H9 (cell line): ENCODE measurements around the gene DDX4. TPM values are rescaled to one million over a fixed set of nuclear protein-coding genes. Genes with fewer than 3 reads are reported as not detected.

Source experiments
- DNase-seq: peaks from one replicate; pipeline ENCODE4 v3.0.0-alpha.2; 2017
- H2AFZ ChIP-seq: one replicate; pipeline ENCODE4 v1.6.1; 2013; ENCODE audit warnings: mild to moderate bottlenecking, low read length, control low read depth, moderate library complexity
- H2AK5ac ChIP-seq: 2 replicates; pipeline ENCODE4 v1.6.1; 2013; ENCODE audit warnings: low read length, control low read depth, mixed read lengths; ENCODE audit not compliant: insufficient read length
- H2BK120ac ChIP-seq: one replicate; pipeline ENCODE4 v1.6.1; 2013; ENCODE audit warnings: low read depth, mild to moderate bottlenecking, low read length, control low read depth, inconsistent platforms; ENCODE audit not compliant: poor library complexity, severe bottlenecking
- H2BK12ac ChIP-seq: 2 replicates; pipeline ENCODE4 v1.6.1; 2013; ENCODE audit warnings: low read length, control low read depth, mixed read lengths, low read depth; ENCODE audit not compliant: insufficient read length
- H2BK15ac ChIP-seq: 2 replicates; pipeline ENCODE4 v1.6.1; 2013; ENCODE audit warnings: low read depth, low read length, control low read depth
- H2BK20ac ChIP-seq: one replicate; pipeline ENCODE4 v1.6.1; 2013; ENCODE audit warnings: low read depth, mild to moderate bottlenecking, low read length, control low read depth, inconsistent platforms; ENCODE audit not compliant: poor library complexity, severe bottlenecking
- H2BK5ac ChIP-seq: 2 replicates; pipeline ENCODE4 v1.6.1; 2013; ENCODE audit warnings: low read length, control low read depth, mixed read lengths; ENCODE audit not compliant: insufficient read length
- H3K14ac ChIP-seq: 2 replicates; pipeline ENCODE4 v1.6.1; 2013; ENCODE audit warnings: low read length, control low read depth; ENCODE audit not compliant: insufficient read depth
- H3K18ac ChIP-seq: 2 replicates; pipeline ENCODE4 v1.6.1; 2013; ENCODE audit warnings: low read depth, mild to moderate bottlenecking, mixed read lengths, low read length, control low read depth; ENCODE audit not compliant: insufficient read length
- H3K23ac ChIP-seq: 2 replicates; pipeline ENCODE4 v1.6.1; 2013; ENCODE audit warnings: low read length, control low read depth, mixed read lengths, low read depth; ENCODE audit not compliant: insufficient read length
- H3K23me2 ChIP-seq: 2 replicates; pipeline ENCODE4 v1.6.1; 2013; ENCODE audit warnings: low read depth, mild to moderate bottlenecking, mixed read lengths, low read length, control low read depth; ENCODE audit not compliant: insufficient read length, poor library complexity, severe bottlenecking
- H3K27ac ChIP-seq: 2 replicates; pipeline ENCODE4 v1.5.1; 2013; ENCODE audit warnings: low read length, control low read depth, mixed read lengths, low read depth; ENCODE audit not compliant: insufficient read length
- H3K27me3 ChIP-seq: 2 replicates; pipeline ENCODE4 v1.6.1; 2013; ENCODE audit warnings: low read length, control low read depth, inconsistent platforms; ENCODE audit not compliant: insufficient read depth
- H3K4ac ChIP-seq: 2 replicates; pipeline ENCODE4 v1.6.1; 2013; ENCODE audit warnings: low read depth, mild to moderate bottlenecking, control low read depth, inconsistent platforms, low read length, moderate library complexity
- H3K4me1 ChIP-seq: 2 replicates; pipeline ENCODE4 v1.6.1; 2013; ENCODE audit warnings: low read length, control low read depth, inconsistent platforms; ENCODE audit not compliant: insufficient read depth
- H3K4me2 ChIP-seq: 2 replicates; pipeline ENCODE4 v1.6.1; 2013; ENCODE audit warnings: low read length, control low read depth, mixed read lengths; ENCODE audit not compliant: insufficient read length, insufficient read depth
- H3K56ac ChIP-seq: 2 replicates; pipeline ENCODE4 v1.6.1; 2013; ENCODE audit warnings: low read depth, mild to moderate bottlenecking, mixed read lengths, low read length, control low read depth; ENCODE audit not compliant: insufficient read length
- H3K79me1 ChIP-seq: 2 replicates; pipeline ENCODE4 v1.6.1; 2013; ENCODE audit warnings: low read depth, mild to moderate bottlenecking, moderate library complexity, low read length, control low read depth, inconsistent platforms; ENCODE audit not compliant: insufficient read depth, poor library complexity, severe bottlenecking
- H3K79me2 ChIP-seq: 2 replicates; pipeline ENCODE4 v1.6.1; 2013; ENCODE audit warnings: low read length, control low read depth, inconsistent platforms; ENCODE audit not compliant: insufficient read depth
- H3K9ac ChIP-seq: 2 replicates; pipeline ENCODE4 v1.6.1; 2013; ENCODE audit warnings: low read length, control low read depth, mixed read lengths; ENCODE audit not compliant: insufficient read length; ENCODE audit errors: extremely low read depth
- H3K9me3 ChIP-seq: one replicate; pipeline ENCODE4 v1.6.1; 2013; ENCODE audit warnings: low read depth, low read length, inconsistent platforms; ENCODE audit not compliant: control insufficient read depth
- H3T11ph ChIP-seq: one replicate; pipeline ENCODE4 v1.6.1; 2013; ENCODE audit warnings: mild to moderate bottlenecking, low read length, control low read depth, inconsistent platforms
- H4K20me1 ChIP-seq: one replicate; pipeline ENCODE4 v1.6.1; 2013; ENCODE audit not compliant: control insufficient read depth, insufficient read length, insufficient read depth
- H4K5ac ChIP-seq: 2 replicates; pipeline ENCODE4 v1.6.1; 2013; ENCODE audit warnings: low read depth, mild to moderate bottlenecking, mixed read lengths, low read length, control low read depth; ENCODE audit not compliant: insufficient read length
- H4K8ac ChIP-seq: replicated peaks from 2 replicates; pipeline ENCODE4 v1.6.1; 2013; ENCODE audit warnings: low read length, control low read depth, mixed read lengths, low read depth; ENCODE audit not compliant: insufficient read length
- H4K91ac ChIP-seq: 2 replicates; pipeline ENCODE4 v1.6.1; 2013; ENCODE audit warnings: low read depth, mild to moderate bottlenecking, moderate library complexity, mixed read lengths, low read length, control low read depth; ENCODE audit not compliant: insufficient read length
- H3K27ac Mint-ChIP-seq, 3 experiments: 2 replicates in 2 of 3; 3 replicates in 1 of 3; pipeline ENCODE4 v1.8.0; 2020 to 2021; ENCODE audit warnings: mixed read lengths in 3 of 3, mild to moderate bottlenecking in 1 of 3, moderate library complexity in 1 of 3
- H3K27me3 Mint-ChIP-seq: 2 replicates; pipeline ENCODE4 v1.8.0; 2021; ENCODE audit warnings: low read depth, mild to moderate bottlenecking, moderate library complexity, mixed read lengths
- H3K36me3 Mint-ChIP-seq, 3 experiments: 2 replicates in 2 of 3; 3 replicates in 1 of 3; pipeline ENCODE4 v1.8.0; 2020 to 2021; ENCODE audit warnings: low read depth in 3 of 3, mixed read lengths in 3 of 3; ENCODE audit not compliant: insufficient read depth in 1 of 3
- H3K4me1 Mint-ChIP-seq, 2 experiments: 2 replicates each; pipeline ENCODE4 v1.8.0; 2020; ENCODE audit warnings: mixed read lengths in 2 of 2
- H3K4me3 Mint-ChIP-seq, 2 experiments: 2 replicates in 1 of 2; 3 replicates in 1 of 2; pipeline ENCODE4 v1.8.0; 2020 to 2021; ENCODE audit warnings: mild to moderate bottlenecking in 2 of 2, mixed read lengths in 2 of 2, moderate library complexity in 1 of 2
- H3K9me3 Mint-ChIP-seq, 2 experiments: 2 replicates in 1 of 2; 3 replicates in 1 of 2; pipeline ENCODE4 v1.8.0; 2020; ENCODE audit warnings: mild to moderate bottlenecking in 2 of 2, mixed read lengths in 2 of 2, moderate library complexity in 1 of 2
- CTCF ChIP-seq: fragments of 200-600 bp; sonication (generic); conservative IDR thresholded peaks from 3 replicates; pipeline ENCODE4 v1.8.0; 2021; ENCODE audit warnings: antibody characterized with exemption, mild to moderate bottlenecking
- WGBS: extraction: QIAGEN DNeasy Blood & Tissue Kit; methylation state at CpG from one replicate; pipeline ENCODE4 v1.1.7; 2013; ENCODE audit warnings: missing lambda C conversion rate, low lambda C conversion rate, mixed read lengths; ENCODE audit not compliant: insufficient read length; ENCODE audit errors: extremely low coverage; 5-methylcytosine and 5-hydroxymethylcytosine counted together
- total RNA-seq: library from RNA; stranded (reverse); gene quantifications from 2 replicates; pipeline ENCODE4 v1.2.1, GENCODE V29; 2021

DDX4 gene
- total RNA-seq, 1 experiment from 2014 or later: not detected

GRCh38 chr5:55742778-55743177 lies 4.9 kb downstream of the DDX4 start:
- Histone ChIP-seq H3K56ac (no peak overlapping the region), H3K27me3 (no peaks in the 10 kb centered on the region), H4K91ac (no peak overlapping the region), H3K14ac (no peak overlapping the region), H3K23ac (no peak overlapping the region), H3K4me2 (no peak overlapping the region), H3K4me1 (no peaks in the 10 kb centered on the region), H3K23me2 (no peaks in the 10 kb centered on the region), H3K4ac (no peak overlapping the region), H3K27ac (no peak overlapping the region), H2BK120ac (no peak overlapping the region), H2BK15ac (no peak overlapping the region), H2AK5ac (no peak overlapping the region), H3K79me1 (no peaks in the 10 kb centered on the region), H3T11ph (no peak overlapping the region), H3K9me3 (no peaks in the 10 kb centered on the region), H4K20me1 (no peaks in the 10 kb centered on the region), H2AFZ (no peak overlapping the region), H3K9ac (no peak overlapping the region), H4K5ac (no peak overlapping the region), H3K79me2 (no peaks in the 10 kb centered on the region), H4K8ac (no peak overlapping the region), H2BK12ac (no peak overlapping the region), H2BK20ac (no peak overlapping the region), H2BK5ac (no peak overlapping the region), H3K18ac (no peak overlapping the region)
- H3K4me3 Mint-ChIP-seq: no peak overlapping the region
- WGBS: no CpG with 5 or more reads among the region's 3 CpGs
- H3K36me3 Mint-ChIP-seq: no peaks in the 10 kb centered on the region
- H3K9me3 Mint-ChIP-seq: no peaks in the 10 kb centered on the region
- DNase-seq: no peak
- peaks cover 0 to 6% of the 10 kb centered on the region in 2 experiments; a peak in 1 of 4 replicates for H3K4me1 Mint-ChIP-seq
- no peaks in the 10 kb centered on the region for H3K27me3 Mint-ChIP-seq
- TF ChIP-seq CTCF: no peak
- H3K27ac Mint-ChIP-seq: no peak overlapping the region
